ENCODE measurements around the gene ETFA.
"Not testable (repeated sequence)": the region's sequence is repeated elsewhere in the genome, so short reads cannot be mapped to it uniquely, and the experiment has no call there.

ETFA gene

DNA sequence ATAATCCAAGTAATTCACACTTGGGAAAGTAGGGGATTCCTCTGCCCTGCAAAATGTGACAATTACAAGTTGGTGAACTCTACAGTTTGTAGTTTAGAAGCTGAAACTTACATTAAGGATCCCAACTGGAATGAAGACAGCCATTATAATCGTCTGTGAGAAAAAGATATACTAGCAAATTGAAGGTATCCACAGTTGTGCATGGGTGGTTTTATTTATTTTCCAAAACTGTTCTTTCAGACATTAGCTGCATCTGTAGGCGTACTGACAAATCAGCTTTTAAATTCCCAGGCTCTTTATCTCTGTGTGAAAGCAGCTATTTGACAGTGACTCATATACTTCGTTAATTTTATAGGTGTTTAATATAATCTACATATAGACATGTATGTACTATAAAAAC lies 12.8 kb upstream of the ETFA start:
- DNase-seq, result no peak

DNA sequence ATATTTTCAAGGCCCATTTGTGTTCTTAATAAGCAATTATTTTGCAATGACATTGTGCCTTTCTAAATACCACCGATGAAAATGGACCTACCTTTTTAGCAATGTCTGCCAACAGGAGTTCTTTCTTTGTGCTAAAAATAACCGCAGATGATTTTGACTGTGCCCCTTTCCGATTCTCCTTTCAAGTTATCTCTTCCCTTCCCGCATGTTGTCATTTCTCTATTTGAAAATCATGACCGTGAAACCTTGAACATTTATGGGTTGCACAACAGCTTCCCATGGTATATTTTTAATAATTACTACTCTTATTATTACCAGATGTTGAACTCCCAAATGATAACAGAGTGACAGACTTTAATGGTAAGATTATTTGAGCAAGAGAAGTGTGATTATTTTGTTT lies 10.3 kb upstream of the ETFA start:
- DNase-seq, result no peak

GRCh38 chr15:76321171-76321570 lies 9.9 kb upstream of the ETFA start:
- no peak for DNase-seq

DNA sequence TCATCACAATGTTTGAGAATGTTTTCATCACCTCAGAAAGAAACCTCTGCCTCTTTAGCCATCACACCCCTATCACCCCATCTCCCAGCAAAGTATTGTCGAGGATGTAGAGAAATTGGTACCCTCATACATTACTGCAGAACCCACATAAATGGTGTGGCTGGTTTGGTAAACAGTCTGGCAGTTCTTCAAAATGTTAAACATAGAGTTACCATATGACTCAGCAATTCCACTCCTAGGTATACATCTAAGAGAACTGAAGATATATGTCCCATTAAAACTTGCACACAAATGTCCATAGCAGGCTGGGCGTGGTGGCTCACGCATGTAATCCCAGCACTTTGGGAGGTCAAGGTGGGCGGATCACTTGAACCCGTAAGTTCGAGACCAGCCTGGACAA lies 8.7 kb upstream of the ETFA start:
- DNase-seq, result no peak

DNA sequence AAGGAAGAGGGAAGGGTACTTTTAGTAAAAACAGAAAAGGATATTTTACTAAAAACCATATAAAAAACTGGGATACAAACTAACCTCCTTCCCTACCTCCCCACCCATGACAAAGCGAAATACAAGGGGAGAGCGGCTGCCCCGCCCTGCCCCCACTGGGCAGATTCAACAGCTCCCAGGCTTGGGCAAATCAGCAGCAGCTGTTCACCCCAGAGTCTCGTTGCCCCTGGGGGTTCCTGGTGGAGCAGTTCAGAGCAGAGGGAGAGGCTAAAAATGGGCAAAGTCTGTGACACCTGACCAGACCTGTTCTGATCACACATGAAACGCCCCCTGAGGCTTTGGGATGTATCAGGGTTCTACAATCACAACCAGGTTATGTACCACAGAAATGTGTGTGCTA lies 2.5 kb upstream of the ETFA start:
- DNase-seq, result no peak

GRCh38 chr15:76313175-76313567 lies 1.9 kb upstream of the ETFA start:
- DNase-seq, result not testable (repeated sequence)

- peak; percentile 29 for DNase-seq
These were observed 1.4 kb upstream of the ETFA start for GRCh38 chr15:76312540-76313174.

DNA sequence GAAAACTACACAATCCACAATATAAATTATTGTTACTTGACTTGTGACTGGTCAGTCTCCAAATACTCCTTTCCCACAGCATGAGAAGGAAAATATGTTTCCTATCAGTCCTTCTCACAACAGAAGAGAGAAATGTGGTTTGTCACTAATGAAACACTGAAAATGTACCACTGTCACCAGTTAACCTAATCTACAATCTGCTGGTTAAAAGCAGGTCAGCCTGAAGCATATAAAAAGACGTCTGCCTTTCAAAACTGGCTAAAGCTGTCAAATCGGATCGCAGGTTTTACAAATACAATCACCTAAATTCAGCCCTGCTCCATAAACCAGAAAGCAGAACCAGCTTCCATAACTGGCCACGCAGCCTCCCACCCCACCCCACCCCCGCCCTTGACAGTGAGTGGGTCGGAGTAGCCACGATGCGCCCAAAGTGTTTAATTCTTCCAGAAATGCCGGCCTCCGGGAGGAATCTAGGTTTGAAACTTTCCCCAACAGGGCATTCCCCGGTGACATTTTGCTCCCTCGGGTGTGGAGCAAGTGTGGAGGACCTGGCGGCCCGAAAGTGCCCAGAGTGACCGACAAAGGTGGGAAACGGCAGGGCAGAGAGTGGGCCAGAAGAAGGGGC lies 682 bp downstream of the ETFA start:
- no peak for DNase-seq

- no peak for DNase-seq
These were observed 1.5 kb downstream of the ETFA start for GRCh38 chr15:76309601-76310330.

GRCh38 chr15:76303909-76304308 lies 7.4 kb downstream of the ETFA start:
- no peak for DNase-seq

DNA sequence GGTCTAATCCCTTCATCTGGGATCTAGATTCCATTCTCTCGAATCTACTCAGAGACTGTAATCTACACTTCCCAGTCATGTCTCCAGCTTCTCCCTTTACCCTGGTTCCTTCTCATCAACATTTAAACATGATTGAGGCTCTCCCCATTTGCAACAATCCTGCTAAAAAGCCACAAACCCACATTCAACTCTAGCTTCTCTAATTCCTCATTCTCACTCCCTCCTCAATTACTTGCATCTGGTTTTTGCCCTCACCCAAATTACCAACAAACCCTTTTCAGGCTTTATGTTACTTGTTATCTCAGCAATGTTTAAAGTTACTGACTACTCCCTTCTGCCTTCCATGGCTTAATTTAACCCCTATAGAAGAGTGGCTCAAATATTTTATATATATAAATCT lies 11.5 kb downstream of the ETFA start:
- DNase-seq, result no peak

- DNase-seq, result no peak
These were observed 12.3 kb downstream of the ETFA start for GRCh38 chr15:76298986-76299385.

- DNase-seq, result not testable (repeated sequence)
These were observed 13.3 kb downstream of the ETFA start for GRCh38 chr15:76297951-76298350.

DNA sequence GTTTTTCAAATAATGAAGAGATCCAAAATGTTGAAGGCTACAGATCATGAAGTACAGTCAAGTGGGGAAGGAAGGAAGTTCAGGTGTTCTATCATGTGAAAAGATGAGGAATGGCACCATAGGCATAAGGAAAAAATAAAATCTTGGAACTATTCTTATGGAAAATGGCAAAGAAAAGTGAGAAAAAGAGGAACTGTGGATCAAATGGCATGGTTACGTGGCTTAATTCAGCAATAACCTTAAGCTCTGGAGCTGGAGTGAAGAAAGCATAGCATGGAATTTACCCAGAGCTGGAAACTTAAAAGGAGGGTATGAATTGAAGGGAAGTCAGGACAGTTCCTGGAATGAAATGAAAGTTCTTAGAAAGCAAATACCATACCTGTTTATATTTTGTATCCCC lies 14.4 kb downstream of the ETFA start:
- no peak for DNase-seq

DNA sequence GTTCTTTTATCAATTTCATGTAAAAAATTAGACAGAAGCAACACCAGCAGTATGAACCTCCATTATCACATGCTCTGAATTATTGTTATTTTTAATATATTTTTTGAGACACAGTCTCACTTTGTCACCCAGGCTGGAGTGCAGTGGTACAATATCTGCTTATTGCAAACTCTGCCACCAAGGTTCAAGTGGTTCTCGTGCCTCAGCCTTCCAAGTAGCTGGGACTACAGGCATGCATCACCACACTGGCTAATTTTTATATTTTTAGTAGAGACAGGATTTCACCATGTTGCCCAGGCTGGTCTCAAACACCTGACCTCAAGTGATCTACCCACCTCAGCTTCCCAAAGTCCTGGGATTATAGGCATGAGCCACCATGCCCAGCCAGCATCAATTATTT lies 16.8 kb downstream of the ETFA start:
- DNase-seq, result not testable (repeated sequence)

DNA sequence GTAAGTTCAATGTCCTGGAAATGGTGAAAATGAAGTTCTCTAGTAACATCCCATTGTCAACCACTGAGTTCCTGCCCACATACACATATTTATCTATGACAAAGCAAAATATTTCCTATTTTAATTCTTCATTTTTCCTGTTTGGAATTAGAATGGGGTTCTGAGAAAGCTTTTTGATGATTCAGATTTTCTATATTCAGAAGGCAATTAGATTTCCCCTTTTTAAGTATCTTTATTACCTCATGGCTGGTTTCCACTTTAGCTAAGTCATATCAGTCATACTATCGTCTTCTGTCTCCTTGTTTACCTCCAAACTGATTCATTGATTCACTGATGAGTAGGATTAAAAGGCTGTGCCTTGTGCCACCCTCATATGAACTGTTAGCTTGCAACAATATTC lies 17.9 kb downstream of the ETFA start:
- peak; percentile 32 for DNase-seq

- DNase-seq, result no peak
These were observed 21.7 kb downstream of the ETFA start for GRCh38 chr15:76289582-76289981.

GRCh38 chr15:76286271-76286879 lies 24.9 kb downstream of the ETFA start:
- no peak for DNase-seq

GRCh38 chr15:76285241-76285825 lies 25.9 kb downstream of the ETFA start:
- DNase-seq, result peak; percentile 29

DNA sequence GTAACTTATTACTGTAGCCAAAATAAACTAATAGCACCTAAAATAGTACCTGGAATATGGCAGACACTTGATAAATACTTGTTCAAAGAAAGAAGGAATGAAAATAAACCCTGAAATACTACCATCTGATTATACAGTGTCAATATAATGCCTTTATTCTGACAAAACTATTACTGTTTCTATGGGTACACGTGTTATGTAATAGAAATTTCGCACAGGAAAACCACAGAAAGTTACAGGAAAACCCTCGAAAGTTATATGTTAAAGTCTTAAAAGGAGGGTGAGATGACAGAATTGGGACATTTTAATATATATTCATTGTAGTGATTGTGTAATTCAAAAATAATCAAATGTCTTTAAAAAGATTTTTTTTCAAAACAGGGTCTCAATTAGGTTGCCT lies 28.8 kb downstream of the ETFA start:
- DNase-seq, result no peak

- no peak for DNase-seq
These were observed 32.6 kb downstream of the ETFA start for GRCh38 chr15:76278651-76279050.

DNA sequence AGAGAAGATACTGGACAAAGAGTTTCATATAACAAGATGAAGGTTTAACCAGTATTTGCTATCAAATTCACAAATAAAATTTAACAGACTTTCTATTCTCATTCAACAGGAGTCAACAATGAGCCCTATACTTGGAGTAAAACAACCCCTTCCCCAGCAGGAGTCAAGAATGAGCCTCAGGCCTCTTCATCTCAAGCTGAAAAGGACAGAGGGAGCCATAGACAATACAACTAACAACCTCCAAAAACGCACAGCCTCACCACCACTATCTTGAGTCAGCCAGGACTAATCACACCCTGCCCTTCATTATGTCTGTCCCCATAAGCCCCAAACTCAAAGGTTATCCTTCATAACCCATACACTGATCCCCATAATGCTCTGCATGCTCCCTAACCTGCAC lies 36.4 kb downstream of the ETFA start:
- DNase-seq, result no peak

GRCh38 chr15:76274226-76274625 lies 37.0 kb downstream of the ETFA start:
- no peak for DNase-seq

- no peak for DNase-seq
These were observed 40.4 kb downstream of the ETFA start for GRCh38 chr15:76270876-76271275.

All from HCEC 1CT (cell line).